Vagina (tissue), 2 donors: ENCODE measurements around the gene DBX2.
"Not testable (repeated sequence)": the region's sequence is repeated elsewhere in the genome, so short reads cannot be mapped to it uniquely, and the experiment has no call there.

Experiments used
- POLR2A ChIP-seq, 2 donors: fragments of 450-650 bp; IDR thresholded peaks; one replicate each; pipeline ENCODE4 v1.6.1; 2017; ENCODE audit warnings: antibody characterized with exemption in 2 of 2, mild to moderate bottlenecking in 2 of 2, moderate library complexity in 2 of 2
- POLR2AphosphoS5 ChIP-seq, 2 donors: sonication (generic); formaldehyde crosslinking; IDR thresholded peaks; one replicate each; pipeline ENCODE4 v1.9.0; 2017; ENCODE audit warnings: antibody characterized with exemption in 2 of 2, mild to moderate bottlenecking in 2 of 2, low read depth in 1 of 2; ENCODE audit not compliant: insufficient read depth in 1 of 2
- TF ChIP-seq, protein P1 (sequence below), 3 experiments: fragments of 450-650 bp in 2 of 3; fragments of 200-600 bp in 1 of 3; sonication (generic) in 1 of 3; IDR thresholded peaks; one replicate each; pipeline ENCODE4 v1.5.1; 2017 to 2019; ENCODE audit warnings: antibody characterized with exemption in 3 of 3, mild to moderate bottlenecking in 2 of 3, moderate library complexity in 2 of 3

DNA sequence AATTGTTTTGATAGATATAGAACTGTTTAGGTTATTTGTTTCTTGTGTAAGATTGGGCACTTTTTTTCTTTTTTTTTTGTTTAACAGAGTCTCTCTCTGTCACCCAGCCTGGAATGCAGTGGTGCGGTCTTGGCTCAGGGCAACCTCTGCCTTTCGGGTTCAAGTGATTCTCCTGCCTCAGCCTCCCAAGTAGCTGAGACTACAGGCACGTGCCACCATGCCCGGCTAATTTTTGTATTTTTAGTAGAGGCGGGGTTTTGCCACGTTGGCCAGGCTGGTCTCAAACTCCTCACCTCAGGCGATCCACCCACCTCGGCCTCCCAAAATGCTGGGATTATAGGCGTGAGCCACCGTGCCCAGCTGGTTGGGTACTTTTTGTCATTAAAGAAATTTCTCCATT, 66.0 kb downstream of the DBX2 start:
- TF ChIP-seq, protein P1, sequence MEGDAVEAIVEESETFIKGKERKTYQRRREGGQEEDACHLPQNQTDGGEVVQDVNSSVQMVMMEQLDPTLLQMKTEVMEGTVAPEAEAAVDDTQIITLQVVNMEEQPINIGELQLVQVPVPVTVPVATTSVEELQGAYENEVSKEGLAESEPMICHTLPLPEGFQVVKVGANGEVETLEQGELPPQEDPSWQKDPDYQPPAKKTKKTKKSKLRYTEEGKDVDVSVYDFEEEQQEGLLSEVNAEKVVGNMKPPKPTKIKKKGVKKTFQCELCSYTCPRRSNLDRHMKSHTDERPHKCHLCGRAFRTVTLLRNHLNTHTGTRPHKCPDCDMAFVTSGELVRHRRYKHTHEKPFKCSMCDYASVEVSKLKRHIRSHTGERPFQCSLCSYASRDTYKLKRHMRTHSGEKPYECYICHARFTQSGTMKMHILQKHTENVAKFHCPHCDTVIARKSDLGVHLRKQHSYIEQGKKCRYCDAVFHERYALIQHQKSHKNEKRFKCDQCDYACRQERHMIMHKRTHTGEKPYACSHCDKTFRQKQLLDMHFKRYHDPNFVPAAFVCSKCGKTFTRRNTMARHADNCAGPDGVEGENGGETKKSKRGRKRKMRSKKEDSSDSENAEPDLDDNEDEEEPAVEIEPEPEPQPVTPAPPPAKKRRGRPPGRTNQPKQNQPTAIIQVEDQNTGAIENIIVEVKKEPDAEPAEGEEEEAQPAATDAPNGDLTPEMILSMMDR (IDR thresholded peaks at IDR 0.05) = not testable (repeated sequence)
- TF ChIP-seq POLR2AphosphoS5 (IDR thresholded peaks at IDR 0.05; ENCODE audit: insufficient read depth in 1 of 2, low read depth in 1 of 2); POLR2A (IDR thresholded peaks at IDR 0.05): not testable (repeated sequence)
